ENCODE results near the gene CBLN3.
"Not testable (repeated sequence)": the region's sequence is repeated elsewhere in the genome, so short reads cannot be mapped to it uniquely, and the experiment has no call there.

The CBLN3 gene

GRCh38 chr14:24399999-24400718, 29.3 kb downstream of the CBLN3 start:
- no peak for FAIRE-seq

- FAIRE-seq: no peak
Measured at GRCh38 chr14:24399447-24399822, 30.0 kb downstream of the CBLN3 start.

- no peak for FAIRE-seq
Measured at GRCh38 chr14:24398653-24399446, 30.6 kb downstream of the CBLN3 start, which contains the start of gene NYNRIN. Gene NYNRIN, plus strand, starts transcription at chr14:24399003. Its CDS starts 244 bp downstream, at chr14:24399247.

GRCh38 chr14:24398293-24398652, 31.2 kb downstream of the CBLN3 start:
- FAIRE-seq: no peak

GRCh38 chr14:24397639-24398292, 31.7 kb downstream of the CBLN3 start:
- no peak for FAIRE-seq

- FAIRE-seq: no peak
Measured at GRCh38 chr14:24395609-24396582, 33.6 kb downstream of the CBLN3 start.

GRCh38 chr14:24394275-24394674, 35.2 kb downstream of the CBLN3 start:
- FAIRE-seq: no peak

- no peak for FAIRE-seq
Measured at GRCh38 chr14:24392325-24393091, 37.0 kb downstream of the CBLN3 start.

GRCh38 chr14:24390701-24391468, 38.6 kb downstream of the CBLN3 start:
- FAIRE-seq: no peak

GRCh38 chr14:24389226-24389848, 40.1 kb downstream of the CBLN3 start:
- no peak for FAIRE-seq

- FAIRE-seq: no peak
Measured at GRCh38 chr14:24388474-24389179, 40.8 kb downstream of the CBLN3 start.

- FAIRE-seq: not testable (repeated sequence)
Measured at GRCh38 chr14:24387579-24387978, 41.9 kb downstream of the CBLN3 start.

GRCh38 chr14:24387009-24387345, 42.5 kb downstream of the CBLN3 start:
- FAIRE-seq: no peak

GRCh38 chr14:24385524-24385923, 43.9 kb downstream of the CBLN3 start:
- FAIRE-seq: no peak

GRCh38 chr14:24384169-24384568, 45.3 kb downstream of the CBLN3 start:
- FAIRE-seq: no peak

- no peak for FAIRE-seq
Measured at GRCh38 chr14:24382064-24382371, 47.5 kb downstream of the CBLN3 start.

- FAIRE-seq: no peak
Measured at GRCh38 chr14:24381363-24382063, 48.0 kb downstream of the CBLN3 start.

- no peak for FAIRE-seq
Measured at GRCh38 chr14:24379907-24380730, 49.3 kb downstream of the CBLN3 start.

Measured in islet of Langerhans (tissue), 1 donor.